ENCODE measurements around the gene SYNC. TPM values are rescaled to one million over a fixed set of nuclear protein-coding genes. Genes with fewer than 3 reads are reported as not detected.
A peak's percentile ranks its signal among the peaks of the same experiment; 100 is the strongest.

The SYNC gene
- total and polyA plus RNA-seq, 9 of the 15 experiments (the other 6 are each of a cell fraction or from before 2014, with no cell fraction given): 0.49 to 1.1 (median 0.87) TPM

DNA sequence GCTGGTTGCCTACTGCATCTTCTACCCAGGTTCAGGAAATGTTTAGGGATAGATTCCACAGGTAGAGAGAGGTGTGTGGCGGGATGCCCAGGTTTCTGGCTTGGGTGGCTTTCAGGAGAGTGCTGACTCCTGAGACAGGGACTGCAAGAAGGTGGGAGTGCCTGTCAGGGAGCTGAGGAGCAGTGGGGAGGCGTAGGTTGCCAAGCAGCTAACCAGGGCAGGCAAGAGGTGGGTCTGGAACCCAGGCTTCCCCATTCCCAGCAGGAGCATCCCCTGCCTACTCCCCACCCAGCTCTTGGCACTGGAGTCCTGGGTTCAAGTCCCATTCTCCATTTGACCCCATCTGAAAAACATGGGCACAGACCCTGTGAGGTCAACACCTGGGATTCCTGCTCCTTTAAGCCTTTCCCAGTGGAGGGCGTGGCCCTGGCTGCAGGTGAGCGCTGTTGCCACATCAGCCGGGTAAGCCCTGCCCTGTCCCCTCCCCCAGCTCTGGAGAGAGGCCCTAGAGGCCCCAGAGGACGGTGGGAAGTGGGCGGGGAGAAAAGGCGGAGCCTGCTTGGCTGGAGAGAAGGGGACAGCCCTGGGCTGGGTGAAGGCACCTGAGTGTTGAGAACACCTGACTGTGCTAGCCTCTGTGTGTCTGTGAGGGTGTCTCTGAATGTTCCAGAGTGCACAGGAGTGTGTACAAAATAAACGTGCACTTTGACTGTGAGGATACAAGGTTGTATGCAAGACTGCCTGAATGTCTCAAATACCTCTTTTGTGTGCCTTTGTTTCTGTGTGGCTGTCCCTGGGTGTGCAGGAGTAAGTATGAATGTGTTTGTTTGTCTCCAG, 14.0 kb upstream of the SYNC start (continued):
- no peak for TF ChIP-seq ESRRB (CRISPR knock-in tag; IDR thresholded peaks at IDR 0.05; ENCODE audit: borderline replicate concordance)
- TF ChIP-seq BMI1 (IDR thresholded peaks at IDR 0.05; ENCODE audit: low read length): no peak
- TF ChIP-seq, protein P1, sequence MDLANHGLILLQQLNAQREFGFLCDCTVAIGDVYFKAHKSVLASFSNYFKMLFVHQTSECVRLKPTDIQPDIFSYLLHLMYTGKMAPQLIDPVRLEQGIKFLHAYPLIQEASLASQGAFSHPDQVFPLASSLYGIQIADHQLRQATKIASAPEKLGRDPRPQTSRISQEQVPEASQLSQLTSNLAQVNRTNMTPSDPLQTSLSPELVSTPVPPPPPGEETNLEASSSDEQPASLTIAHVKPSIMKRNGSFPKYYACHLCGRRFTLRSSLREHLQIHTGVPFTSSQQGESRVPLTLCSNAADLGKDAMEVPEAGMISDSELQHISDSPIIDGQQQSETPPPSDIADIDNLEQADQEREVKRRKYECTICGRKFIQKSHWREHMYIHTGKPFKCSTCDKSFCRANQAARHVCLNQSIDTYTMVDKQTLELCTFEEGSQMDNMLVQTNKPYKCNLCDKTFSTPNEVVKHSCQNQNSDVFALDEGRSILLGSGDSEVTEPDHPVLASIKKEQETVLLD (IDR thresholded peaks at IDR 0.05): no peak
- TF ChIP-seq, protein P2, sequence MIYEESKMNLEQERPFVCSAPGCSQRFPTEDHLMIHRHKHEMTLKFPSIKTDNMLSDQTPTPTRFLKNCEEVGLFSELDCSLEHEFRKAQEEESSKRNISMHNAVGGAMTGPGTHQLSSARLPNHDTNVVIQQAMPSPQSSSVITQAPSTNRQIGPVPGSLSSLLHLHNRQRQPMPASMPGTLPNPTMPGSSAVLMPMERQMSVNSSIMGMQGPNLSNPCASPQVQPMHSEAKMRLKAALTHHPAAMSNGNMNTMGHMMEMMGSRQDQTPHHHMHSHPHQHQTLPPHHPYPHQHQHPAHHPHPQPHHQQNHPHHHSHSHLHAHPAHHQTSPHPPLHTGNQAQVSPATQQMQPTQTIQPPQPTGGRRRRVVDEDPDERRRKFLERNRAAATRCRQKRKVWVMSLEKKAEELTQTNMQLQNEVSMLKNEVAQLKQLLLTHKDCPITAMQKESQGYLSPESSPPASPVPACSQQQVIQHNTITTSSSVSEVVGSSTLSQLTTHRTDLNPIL (CRISPR knock-in tag; IDR thresholded peaks at IDR 0.05): no peak
- TF ChIP-seq, protein P3, sequence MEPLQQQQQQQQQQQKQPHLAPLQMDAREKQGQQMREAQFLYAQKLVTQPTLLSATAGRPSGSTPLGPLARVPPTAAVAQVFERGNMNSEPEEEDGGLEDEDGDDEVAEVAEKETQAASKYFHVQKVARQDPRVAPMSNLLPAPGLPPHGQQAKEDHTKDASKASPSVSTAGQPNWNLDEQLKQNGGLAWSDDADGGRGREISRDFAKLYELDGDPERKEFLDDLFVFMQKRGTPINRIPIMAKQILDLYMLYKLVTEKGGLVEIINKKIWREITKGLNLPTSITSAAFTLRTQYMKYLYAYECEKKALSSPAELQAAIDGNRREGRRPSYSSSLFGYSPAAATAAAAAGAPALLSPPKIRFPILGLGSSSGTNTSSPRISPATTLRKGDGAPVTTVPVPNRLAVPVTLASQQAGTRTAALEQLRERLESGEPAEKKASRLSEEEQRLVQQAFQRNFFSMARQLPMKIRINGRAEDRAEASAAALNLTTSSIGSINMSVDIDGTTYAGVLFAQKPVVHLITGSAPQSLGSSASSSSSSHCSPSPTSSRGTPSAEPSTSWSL (CRISPR knock-in tag; IDR thresholded peaks at IDR 0.05; ENCODE audit: borderline replicate concordance): no peak
- peak; percentile 28; the same call in 1 of the 2 replicates for TF ChIP-seq ZNF384 (IDR thresholded peaks at IDR 0.05; ENCODE audit: low read depth, low read length)
- TF ChIP-seq ATF1 (CRISPR knock-in tag; IDR thresholded peaks at IDR 0.05): no peak
- no peak for TF ChIP-seq ATF1 (tag; IDR thresholded peaks at IDR 0.05)
- no peak for TF ChIP-seq TAL1 (IDR thresholded peaks at IDR 0.05)
- no peak for TF ChIP-seq ZC3H11A (IDR thresholded peaks at IDR 0.05; ENCODE audit: low read depth, low read length)
- TF ChIP-seq, protein P4, sequence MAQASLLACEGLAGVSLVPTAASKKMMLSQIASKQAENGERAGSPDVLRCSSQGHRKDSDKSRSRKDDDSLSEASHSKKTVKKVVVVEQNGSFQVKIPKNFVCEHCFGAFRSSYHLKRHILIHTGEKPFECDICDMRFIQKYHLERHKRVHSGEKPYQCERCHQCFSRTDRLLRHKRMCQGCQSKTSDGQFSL (CRISPR knock-in tag; IDR thresholded peaks at IDR 0.05): no peak
- TF ChIP-seq, protein P4 (tag; IDR thresholded peaks at IDR 0.05): no peak
- TF ChIP-seq ZNF76 (CRISPR knock-in tag; IDR thresholded peaks at IDR 0.05; ENCODE audit: borderline replicate concordance): no peak
- TF ChIP-seq, protein P5, sequence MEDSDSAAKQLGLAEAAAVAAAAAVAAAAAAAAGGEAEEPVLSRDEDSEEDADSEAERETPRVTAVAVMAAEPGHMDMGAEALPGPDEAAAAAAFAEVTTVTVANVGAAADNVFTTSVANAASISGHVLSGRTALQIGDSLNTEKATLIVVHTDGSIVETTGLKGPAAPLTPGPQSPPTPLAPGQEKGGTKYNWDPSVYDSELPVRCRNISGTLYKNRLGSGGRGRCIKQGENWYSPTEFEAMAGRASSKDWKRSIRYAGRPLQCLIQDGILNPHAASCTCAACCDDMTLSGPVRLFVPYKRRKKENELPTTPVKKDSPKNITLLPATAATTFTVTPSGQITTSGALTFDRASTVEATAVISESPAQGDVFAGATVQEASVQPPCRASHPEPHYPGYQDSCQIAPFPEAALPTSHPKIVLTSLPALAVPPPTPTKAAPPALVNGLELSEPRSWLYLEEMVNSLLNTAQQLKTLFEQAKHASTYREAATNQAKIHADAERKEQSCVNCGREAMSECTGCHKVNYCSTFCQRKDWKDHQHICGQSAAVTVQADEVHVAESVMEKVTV (CRISPR knock-in tag; IDR thresholded peaks at IDR 0.05): no peak
- TF ChIP-seq ZBTB17 (CRISPR knock-in tag; IDR thresholded peaks at IDR 0.05): peak; percentile 39; the same call in 1 of the 2 replicates
- TF ChIP-seq POLR2B (IDR thresholded peaks at IDR 0.05; ENCODE audit: low read depth, partially characterized antibody): peak; percentile 54
- TF ChIP-seq PYGO2 (tag; IDR thresholded peaks at IDR 0.05): no peak
- TF ChIP-seq TOE1 (IDR thresholded peaks at IDR 0.05; ENCODE audit: borderline replicate concordance): peak; percentile 48; the same call in 1 of the 2 replicates
- TF ChIP-seq TOE1 (CRISPR knock-in tag; IDR thresholded peaks at IDR 0.05; ENCODE audit: borderline replicate concordance, low read depth): no peak
- no peak for TF ChIP-seq PCBP1 (IDR thresholded peaks at IDR 0.05; ENCODE audit: low read depth, low read length, poor library complexity, severe bottlenecking)

Data from K562 (cell line).